Cardiac septum (tissue), 1 donor: ENCODE results near the gene PTPRD. TPM values are rescaled to one million over a fixed set of nuclear protein-coding genes. Genes with fewer than 3 reads are reported as not detected.
"Not testable (repeated sequence)": the region's sequence is repeated elsewhere in the genome, so short reads cannot be mapped to it uniquely, and the experiment has no call there.

Source experiments
- DNase-seq: peaks from one replicate; pipeline ENCODE4 v3.0.0-alpha.2; 2020; ENCODE audit warnings: low spot score
- intact Hi-C: fragments of 100-400 bp; cut with DNase I; formaldehyde crosslinking; loops from one replicate; pipeline ENCODE4 v1.14.0; 2022
- total RNA-seq: library from RNA; stranded (reverse); fragmentation: NEBNext Ultra II Directional; extraction: Animal tissue kit (Norgen Biotek cat#: 25700); gene quantifications from one replicate; pipeline ENCODE4 v1.2.1, GENCODE V29; 2021
- donor health status: DM: no; HTN: no; CAD: no.

The PTPRD gene
- total RNA-seq, 1 donor from 2014 or later: 13.0 TPM

DNA sequence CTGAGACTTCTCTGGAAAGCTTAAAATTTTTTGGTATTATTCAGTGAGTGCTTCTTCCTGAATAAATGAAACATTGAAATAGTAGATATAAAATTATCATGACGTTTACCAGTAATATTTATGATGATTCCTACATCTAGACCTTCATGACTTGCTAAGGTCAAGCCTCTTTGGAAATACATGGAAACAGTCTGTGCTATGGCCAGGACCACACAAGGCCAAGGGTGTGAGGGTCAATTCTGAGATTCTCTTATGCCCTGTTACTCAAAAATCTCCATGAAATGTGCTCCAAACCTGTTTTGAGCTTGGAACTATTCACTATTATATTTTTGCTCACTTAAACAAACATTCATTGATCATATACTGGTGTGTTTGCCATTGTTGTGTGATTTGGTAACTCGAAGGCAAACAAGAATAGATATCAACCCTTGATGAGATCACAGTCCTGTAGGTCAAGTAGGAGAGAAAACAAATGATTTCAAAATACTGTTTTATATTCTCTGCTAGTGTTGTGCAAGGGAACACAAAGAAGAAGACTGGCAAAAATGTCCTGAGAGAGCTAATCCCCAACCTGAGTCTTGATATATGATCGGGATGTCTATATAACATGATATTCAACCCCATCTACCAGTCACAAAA, 1558.3 kb downstream of the PTPRD start:
- intact Hi-C loops: no loop called here
- no peak for DNase-seq

DNA sequence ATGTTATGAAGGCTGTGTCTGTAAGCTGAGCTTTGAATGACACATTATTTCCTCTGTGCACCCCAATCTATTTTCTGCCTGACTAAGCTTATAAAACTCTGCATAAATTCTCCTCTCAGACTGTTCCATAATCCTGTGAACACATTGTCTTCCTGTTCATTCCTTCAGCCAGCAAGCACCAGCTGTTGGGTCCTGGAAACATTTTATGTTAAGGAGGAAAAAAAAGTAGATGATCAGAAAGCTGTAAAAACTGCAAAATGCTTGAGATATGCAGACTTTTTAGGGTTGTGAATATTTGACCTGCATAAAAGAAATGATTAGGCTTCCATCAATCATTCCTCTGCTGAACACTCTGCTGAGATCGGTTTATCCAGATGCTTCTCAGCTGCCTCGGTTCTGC, 1567.2 kb downstream of the PTPRD start:
- intact Hi-C loops: no loop called here
- DNase-seq: no peak

DNA sequence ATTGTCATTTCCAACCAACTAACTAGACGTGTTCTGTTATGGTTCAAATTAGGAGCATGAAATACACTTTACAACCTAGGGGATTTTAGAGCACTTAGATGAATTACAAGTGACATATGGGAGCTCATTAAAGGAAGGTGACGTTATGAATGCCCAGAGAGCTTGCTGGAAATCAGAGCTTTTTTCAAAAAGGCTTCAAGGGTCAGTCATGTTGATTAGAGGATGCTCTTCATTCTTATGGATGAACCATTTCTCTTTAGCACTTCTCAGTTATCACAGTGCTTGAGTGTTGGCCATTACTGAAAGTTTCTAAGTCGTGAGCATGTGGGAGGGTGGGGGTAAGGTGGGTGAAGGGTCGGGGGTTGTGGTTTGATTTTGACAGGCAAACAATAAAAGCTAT, 1567.7 kb downstream of the PTPRD start:
- no peak for DNase-seq
- intact Hi-C loops: no loop called here

DNA sequence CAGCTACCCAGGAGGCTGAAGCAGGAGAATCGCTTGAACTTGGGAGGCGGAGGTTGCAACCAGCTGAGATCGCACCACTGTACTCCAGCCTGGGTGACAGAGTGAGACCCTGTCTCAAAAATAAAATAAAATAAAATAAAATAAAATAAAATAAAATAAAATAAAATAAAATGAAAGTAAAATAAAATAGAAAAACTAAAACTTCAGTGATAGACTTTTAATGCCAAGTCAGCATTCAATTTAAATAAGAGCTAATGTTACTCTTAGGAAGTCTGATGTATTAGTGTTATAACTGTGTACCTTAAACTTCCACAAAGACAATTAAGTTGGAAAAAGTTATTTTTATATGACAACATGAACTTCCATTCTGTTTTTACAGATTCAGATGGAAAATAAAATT, 1569.0 kb downstream of the PTPRD start:
- DNase-seq, intact Hi-C loops: not testable (repeated sequence)

DNA sequence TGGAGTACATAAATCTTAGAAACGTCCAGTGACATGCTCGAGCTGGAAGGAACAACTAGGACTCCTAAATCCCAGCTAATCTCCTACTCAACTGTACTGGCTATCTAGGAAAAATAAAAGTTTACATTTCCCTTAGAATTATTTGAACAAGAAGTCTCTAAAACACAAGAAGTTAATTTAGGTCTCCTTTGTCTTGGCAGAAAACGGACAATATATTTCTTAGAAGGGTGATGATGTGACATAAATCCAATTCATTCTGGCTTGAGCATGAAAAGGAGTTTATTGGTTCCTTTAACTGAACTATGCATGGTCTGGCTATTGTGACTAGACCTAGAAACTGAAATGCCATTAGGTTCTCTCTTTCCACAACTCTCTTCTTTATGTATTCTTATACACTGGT, 1571.0 kb downstream of the PTPRD start:
- no peak for DNase-seq
- intact Hi-C loops: no loop called here

DNA sequence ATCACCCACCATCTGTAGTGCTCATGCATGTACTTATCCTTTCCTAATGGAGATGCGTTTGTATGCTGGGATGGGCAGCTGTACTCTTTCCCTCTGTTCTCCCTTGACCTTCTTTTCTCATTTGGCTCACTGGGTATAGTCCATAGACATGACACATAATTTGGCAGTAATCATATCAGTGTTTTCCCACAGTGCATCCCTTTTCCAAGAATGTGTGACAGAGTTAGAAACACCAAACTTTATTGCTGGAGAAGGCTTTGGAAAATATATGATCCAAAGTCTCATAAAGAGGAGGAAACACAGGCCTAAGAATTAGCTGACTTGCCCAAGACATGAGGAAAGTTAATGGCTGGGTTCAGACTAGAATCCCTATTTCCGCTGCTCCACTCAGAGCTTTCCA, 1579.8 kb downstream of the PTPRD start:
- no peak for DNase-seq
- intact Hi-C loops: no loop called here

DNA sequence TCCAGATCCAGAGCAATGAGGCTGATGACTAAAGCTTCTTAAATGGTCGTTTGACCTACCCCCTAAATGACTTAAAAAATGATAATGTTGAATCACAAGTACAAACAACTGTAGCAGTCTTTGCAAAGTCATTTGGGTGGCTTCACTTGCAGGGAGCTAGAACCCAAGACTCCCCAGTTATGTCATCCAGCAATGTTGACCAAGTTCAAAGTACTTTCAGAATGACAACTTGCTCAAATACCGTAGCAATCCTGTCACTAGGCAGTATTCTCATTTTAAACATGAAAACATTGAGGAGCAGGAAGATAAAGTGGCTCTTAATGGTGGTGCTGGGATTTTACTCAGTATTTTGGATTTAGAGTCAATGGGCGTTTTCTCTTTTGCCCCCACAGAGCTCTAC, 1596.2 kb downstream of the PTPRD start:
- intact Hi-C loops: no loop called here
- no peak for DNase-seq

DNA sequence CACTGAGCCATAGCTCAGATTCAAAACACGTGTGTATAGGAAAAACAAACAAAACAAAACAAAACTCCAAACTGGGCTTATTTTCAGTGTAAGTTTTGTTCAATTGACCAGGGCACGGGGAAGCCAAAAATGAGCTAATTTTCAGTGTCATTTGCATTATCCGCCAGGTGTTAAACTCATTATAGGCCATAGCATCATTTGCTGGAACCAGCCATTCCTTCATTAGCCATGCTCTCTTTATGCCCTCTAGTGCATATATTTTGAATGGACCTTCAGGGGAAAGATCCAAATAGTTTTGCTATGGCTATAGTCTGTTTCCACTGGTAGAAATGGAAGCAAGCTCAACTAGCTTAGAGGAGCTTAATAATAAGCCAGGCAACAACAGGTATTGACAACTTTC, 1608.0 kb downstream of the PTPRD start:
- DNase-seq: no peak
- intact Hi-C loops: loop anchor here (5.0 kb wide), 2 partner anchors 53 to 518 kb away; no protein-coding TSS in a partner anchor

DNA sequence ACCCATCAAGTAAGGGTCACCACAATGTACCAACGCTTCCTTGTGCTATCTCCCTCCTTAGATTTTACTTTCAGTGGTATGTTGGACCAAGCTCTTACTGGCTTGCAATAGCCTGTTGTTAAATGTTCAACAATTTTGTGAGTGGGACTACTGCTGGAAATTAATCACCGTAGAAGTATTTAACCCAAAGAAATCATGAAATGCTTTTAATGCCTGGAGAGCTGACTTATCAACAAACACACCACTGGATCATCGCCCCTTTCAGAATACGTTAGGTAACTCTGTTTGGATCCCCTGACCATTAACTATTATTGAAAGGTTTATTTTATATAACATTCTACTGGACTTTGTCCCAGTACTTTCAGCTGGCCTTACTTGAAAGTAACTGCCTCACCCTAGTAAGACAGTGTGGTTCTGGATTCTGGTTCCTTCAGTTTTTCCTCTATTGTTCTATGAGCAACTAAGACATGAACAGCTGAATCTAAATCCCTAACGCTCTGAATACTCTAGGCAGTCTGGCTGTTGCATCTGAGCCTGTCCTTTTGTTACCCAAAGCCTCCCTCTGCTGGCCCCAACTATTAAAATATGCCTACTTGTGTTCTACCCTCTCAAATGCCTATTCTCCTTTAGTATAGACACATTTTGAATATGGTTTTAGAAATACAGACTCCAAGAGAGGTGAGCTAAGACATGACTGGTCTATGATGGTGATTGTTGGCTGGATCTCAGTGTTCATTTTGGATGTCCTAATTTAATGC, 1609.8 kb downstream of the PTPRD start:
- no peak for DNase-seq
- intact Hi-C loops: loop anchor here (5.0 kb wide), 2 partner anchors 51 to 516 kb away; no protein-coding TSS in a partner anchor

DNA sequence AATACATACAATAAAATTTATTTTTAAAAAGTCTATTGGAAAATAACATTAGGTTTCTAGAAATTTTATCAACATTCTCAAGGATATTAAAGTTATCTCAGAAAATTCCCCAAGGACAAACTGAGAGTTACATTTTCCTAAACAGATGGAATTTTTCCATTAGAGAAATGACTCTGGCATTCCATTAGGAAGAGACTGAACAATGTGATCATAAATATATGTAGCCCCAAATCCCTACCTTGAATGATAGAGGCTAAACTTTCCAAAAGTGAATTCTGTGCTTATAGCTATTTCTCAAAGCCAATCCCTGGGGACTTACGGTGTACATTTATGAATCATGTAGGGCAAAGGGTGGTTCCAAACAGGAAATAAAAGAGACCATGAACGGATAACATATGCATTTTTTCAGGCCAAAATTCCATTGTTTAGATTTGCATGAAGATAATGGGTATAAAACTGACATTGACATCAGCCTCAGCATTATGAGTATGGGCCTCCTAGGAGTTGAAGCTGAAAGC, 1632.2 kb downstream of the PTPRD start:
- DNase-seq: no peak
- intact Hi-C loops: no loop called here

DNA sequence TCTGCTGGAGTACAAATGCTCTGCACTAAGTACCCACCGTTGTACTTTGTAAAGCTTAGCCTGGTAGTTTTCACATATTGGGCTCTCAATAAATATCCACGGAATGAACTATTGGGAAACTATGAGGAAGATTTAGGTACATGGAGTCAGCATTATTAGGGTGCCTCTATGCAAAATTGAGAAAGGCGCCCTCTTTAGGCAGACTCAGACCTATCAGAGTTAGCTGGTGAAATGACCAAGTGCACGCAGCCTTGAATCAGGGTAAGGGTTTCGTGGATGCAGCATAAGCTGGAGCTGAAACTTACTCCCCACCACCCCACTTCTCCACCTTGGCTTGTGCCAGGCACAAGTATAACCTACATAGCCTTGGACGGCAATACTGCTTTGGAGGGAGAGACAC, 1634.5 kb downstream of the PTPRD start:
- intact Hi-C loops: no loop called here
- no peak for DNase-seq

DNA sequence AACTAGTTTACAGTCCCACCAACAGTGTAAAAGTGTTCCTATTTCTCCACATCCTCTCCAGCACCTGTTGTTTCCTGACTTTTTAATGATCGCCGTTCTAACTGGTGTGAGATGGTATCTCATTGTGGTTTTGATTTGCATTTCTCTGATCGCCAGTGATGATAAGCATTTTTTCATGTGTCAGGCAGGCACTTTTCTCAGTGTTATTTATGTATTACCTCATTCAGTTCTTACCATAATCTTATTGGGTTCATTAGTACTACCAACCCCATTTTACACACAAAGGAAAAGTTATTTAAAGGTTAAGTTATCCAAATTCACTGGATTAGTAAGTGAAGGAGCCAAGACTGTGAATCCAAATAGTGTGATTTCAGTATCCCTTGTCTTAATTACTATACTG, 1644.5 kb downstream of the PTPRD start:
- DNase-seq, intact Hi-C loops: not testable (repeated sequence)

DNA sequence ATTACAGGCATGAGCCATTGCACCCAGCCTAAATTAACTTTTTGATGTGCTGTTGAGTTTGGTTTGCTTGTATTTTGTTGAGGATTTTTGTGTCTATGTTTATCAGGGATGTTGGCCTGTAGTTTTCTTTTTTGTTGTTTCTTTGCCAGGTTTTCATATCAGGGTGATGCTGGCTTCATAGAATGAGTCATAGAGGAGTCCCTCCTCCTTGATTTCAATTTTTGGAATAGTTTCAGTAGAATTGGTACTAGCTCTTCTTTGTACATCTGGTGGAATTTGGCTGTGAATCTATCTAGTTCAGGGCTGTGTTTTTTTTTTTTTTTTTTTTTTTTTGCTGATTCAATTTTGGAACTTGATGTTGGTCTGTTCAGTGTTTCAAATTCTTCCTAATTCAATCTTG, 1648.9 kb downstream of the PTPRD start:
- intact Hi-C loops: no loop called here
- no peak for DNase-seq

DNA sequence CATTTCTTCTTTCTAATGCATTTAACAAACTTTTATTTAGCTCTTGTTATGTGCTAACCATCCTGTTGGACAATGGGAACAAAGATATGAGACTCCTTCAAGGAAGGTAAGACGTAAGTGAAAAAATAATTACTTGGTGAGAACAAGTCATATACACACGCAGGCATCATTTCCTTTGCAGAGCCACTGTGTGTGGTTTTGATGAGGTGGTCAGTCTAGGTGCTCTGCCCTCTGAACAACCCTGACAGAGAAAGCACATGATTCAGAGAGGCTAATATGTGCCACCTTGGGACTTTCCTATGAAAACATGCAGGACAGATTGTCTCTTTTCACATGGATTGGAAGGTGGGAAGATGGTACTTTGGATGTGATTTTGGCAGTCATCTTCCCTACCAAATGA, 1650.7 kb downstream of the PTPRD start:
- DNase-seq: no peak
- intact Hi-C loops: no loop called here

DNA sequence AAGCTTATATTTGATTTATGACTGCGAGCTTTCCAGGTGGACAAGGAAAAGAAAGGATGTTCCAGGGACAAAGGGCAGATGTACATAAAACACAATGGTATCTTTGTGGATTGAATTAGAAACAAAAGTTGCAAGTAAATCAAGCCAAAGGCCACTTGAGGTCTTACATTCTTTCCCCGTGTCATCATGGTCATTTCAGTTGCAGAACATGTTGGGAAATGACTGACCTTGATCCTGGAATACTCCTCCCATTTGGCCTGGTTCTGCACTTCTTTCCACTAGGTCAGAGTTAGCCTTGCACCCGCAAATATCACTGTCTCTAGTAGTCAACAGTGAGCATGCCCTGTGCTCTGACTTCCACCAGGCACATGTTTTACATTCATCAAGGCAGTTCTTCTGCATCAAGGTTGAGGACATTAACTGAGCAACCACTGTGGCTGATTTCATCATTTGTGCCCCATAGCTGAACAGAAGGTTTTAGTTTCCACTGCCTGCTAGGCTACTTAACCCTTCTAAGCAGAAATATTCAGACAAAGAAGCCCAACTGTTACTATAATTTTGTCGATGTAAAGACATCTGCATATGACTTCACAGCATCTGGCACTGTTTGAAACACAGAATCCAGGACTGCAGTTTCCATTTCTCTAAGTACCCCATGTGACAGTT, 1651.5 kb downstream of the PTPRD start:
- intact Hi-C loops: no loop called here

DNA sequence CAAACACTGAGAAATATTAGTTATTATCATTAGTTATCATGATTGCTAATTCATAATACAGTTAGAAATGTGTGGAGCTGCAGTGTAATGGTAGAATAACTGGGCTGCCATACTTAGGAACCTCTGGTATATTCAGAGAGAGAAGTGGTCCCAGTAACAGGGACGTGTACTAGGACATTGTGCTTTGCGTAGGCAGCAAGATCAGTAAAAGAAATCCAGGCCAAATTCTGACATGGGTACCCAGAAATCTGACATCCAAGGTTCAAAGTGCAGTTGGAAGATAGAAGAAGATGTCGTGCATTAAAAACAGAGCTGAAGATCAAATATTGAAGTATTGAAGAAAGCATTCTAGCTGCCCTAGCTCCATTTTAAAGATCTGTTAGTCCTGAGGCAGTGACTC, 1652.5 kb downstream of the PTPRD start:
- intact Hi-C loops: no loop called here
- DNase-seq: no peak

More for the DNA sequence above, 1651.5 kb downstream of the PTPRD start:
- peak; percentile 73 for DNase-seq

DNA sequence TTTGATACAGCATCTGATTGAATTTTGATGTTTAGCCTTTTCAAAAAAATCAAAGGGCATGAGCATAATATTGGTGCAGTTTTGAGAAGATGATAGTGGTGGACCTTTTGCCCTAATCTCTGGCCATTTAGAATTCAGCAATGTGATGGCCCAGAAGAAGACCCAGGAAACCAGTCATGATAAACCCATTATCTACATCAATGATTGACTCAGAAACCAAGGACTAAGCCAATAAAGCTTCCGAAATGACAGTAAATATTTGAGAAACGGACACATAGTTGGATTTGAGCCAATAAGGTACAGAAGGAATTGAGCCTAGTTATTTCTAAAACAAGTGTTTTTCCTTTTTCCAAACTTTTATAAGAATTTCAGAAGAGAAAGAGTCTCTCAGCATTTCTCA, 1654.4 kb downstream of the PTPRD start:
- intact Hi-C loops: no loop called here
- no peak for DNase-seq

DNA sequence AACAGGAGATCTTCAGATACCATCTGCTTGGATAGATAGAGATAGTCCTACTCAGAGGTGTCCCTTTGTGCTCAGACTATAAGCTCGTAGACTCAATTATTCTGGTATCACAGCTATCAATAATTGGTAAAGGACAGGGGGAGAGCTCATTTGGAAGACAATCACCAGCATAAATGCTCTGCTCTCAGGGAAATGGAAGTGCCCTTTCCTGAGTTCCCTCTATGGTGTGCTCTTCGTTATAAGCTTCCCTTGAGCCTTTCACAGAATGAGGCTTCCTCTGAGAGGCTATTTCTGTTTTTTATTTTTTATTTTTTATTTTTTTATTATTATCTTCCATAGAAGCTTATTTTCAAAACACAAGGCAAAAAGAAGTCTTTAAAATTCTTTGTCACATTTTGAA, 1657.5 kb downstream of the PTPRD start:
- DNase-seq: no peak
- intact Hi-C loops: no loop called here

DNA sequence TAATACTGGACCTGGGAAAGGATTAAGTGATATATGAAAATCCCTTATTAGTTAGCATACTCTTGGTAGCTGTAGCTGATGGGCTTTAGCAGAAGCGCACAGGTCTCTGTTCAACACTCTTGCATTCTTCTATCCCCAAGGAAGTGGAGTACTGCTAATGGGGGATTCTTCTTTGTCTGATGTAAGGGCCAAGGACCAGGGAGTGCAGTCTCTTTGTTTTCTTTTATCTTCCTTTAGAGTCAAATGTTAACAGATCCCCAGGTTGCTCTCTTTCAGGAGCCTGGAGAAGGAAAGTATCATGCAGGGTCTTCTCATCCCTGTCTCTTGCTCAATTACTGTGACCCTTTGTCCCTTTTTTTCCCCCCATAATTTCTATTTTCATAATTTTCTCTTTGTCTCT, 1666.3 kb downstream of the PTPRD start:
- no peak for DNase-seq
- intact Hi-C loops: no loop called here

DNA sequence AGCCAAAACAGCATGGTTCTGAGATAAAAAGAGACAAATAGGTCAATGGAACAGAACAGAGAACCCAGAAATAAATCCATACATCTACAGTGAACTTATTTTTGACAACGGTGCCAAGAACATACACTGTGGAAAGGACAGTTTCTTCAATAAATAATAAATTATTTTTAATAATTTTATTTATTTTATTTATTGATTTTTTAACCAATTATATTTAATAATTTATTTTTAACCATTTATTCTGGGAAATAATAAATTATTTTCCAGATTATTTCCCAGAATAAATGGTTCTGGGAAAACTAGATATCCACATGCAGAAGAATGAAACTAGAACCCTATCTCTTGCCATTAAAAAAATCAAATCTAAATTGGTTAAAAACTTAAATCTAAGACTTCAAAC, 1669.4 kb downstream of the PTPRD start:
- intact Hi-C loops: no loop called here
- no peak for DNase-seq

DNA sequence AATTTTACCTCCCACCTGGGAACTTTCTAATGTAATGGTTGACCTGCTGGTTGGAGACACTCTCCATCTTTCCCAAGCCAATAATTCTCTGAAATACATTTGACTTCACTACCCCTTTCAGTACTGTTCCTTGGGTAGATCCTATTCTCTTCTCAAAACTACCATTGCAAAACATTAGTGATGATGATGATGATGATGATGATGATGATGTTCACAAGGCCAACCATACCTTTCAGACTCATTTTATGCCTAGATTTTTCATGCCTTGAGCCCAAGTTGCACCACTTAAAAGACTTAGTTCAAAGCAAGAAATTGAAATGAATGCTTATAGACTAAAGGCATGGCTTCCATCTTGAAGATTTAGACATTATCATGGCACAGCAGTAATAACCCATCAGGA, 1672.2 kb downstream of the PTPRD start:
- no peak for DNase-seq
- intact Hi-C loops: no loop called here
